GM21381 (cell line): ENCODE results near the gene ABCC11.

Experiments used
- ATAC-seq: cut with Tn5 transposase; IDR thresholded peaks from one replicate; pipeline ENCODE4 v1.9.1; 2021; ENCODE audit warnings: mild to moderate bottlenecking, moderate library complexity; ENCODE audit not compliant: unreplicated experiment

The ABCC11 gene

GRCh38 chr16:48133455-48134211 lies 113.7 kb downstream of the ABCC11 start:
- no peak for ATAC-seq

GRCh38 chr16:48132696-48133095 lies 114.6 kb downstream of the ABCC11 start:
- no peak for ATAC-seq

GRCh38 chr16:48131201-48131935 lies 116.0 kb downstream of the ABCC11 start:
- ATAC-seq: no peak

GRCh38 chr16:48129926-48130325 lies 117.4 kb downstream of the ABCC11 start:
- no peak for ATAC-seq

- no peak for ATAC-seq
Measured at GRCh38 chr16:48128769-48129168, 118.6 kb downstream of the ABCC11 start.

- no peak for ATAC-seq
Measured at GRCh38 chr16:48126801-48127644, 120.3 kb downstream of the ABCC11 start.

- no peak for ATAC-seq
Measured at GRCh38 chr16:48125888-48126287, 121.5 kb downstream of the ABCC11 start.

GRCh38 chr16:48124266-48124665 lies 123.1 kb downstream of the ABCC11 start:
- ATAC-seq: no peak

- ATAC-seq: peak; percentile 53
Measured at GRCh38 chr16:48123104-48123788, 124.1 kb downstream of the ABCC11 start.

- ATAC-seq: no peak
Measured at GRCh38 chr16:48121276-48121675, 126.1 kb downstream of the ABCC11 start.

- no peak for ATAC-seq
Measured at GRCh38 chr16:48118841-48119240, 128.5 kb downstream of the ABCC11 start.

- ATAC-seq: peak; percentile 67
Measured at GRCh38 chr16:48117217-48118105, 129.9 kb downstream of the ABCC11 start.
